ENCODE data around the gene LDLR.

DNA sequence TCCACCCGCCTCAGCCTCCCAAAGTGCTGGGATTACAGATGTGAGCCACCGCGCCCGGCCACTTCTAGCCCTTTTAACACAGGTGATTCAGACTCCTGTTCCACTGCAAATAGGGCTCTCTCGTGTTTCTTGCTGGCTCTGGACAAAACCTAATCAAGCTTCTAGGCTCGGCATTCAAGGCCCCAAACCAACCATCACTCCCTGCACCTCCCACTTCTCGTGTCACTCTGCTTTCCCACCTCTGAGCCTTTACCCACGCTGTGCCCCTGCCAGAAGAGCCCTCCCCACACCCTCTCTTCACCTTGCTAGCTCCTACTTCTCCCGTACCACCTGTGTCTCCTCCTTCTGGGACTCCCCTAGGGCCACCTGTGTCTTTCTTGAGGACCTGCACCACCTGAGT is 88.3 kb downstream of the LDLR start:
- no peak for TF ChIP-seq POLR2A (IDR thresholded peaks at IDR 0.05)
- no peak for TF ChIP-seq POLR2AphosphoS5 (IDR thresholded peaks at IDR 0.05)
- no peak for TF ChIP-seq EP300 (IDR thresholded peaks at IDR 0.05; ENCODE audit: low read depth)

Measured in transverse colon (tissue), 3 donors.